Myometrial cell (primary cell): Measurements from ENCODE around the gene SPAG9. TPM values are rescaled to one million over a fixed set of nuclear protein-coding genes. Genes with fewer than 3 reads are reported as not detected.

Experiments used
- total RNA-seq: library from RNA; depleted of rRNA; stranded (reverse); fragments of >200 nt; gene quantifications from 2 replicates; pipeline ENCODE4 v1.2.3, GENCODE V29; 2015

Gene SPAG9, protein sequence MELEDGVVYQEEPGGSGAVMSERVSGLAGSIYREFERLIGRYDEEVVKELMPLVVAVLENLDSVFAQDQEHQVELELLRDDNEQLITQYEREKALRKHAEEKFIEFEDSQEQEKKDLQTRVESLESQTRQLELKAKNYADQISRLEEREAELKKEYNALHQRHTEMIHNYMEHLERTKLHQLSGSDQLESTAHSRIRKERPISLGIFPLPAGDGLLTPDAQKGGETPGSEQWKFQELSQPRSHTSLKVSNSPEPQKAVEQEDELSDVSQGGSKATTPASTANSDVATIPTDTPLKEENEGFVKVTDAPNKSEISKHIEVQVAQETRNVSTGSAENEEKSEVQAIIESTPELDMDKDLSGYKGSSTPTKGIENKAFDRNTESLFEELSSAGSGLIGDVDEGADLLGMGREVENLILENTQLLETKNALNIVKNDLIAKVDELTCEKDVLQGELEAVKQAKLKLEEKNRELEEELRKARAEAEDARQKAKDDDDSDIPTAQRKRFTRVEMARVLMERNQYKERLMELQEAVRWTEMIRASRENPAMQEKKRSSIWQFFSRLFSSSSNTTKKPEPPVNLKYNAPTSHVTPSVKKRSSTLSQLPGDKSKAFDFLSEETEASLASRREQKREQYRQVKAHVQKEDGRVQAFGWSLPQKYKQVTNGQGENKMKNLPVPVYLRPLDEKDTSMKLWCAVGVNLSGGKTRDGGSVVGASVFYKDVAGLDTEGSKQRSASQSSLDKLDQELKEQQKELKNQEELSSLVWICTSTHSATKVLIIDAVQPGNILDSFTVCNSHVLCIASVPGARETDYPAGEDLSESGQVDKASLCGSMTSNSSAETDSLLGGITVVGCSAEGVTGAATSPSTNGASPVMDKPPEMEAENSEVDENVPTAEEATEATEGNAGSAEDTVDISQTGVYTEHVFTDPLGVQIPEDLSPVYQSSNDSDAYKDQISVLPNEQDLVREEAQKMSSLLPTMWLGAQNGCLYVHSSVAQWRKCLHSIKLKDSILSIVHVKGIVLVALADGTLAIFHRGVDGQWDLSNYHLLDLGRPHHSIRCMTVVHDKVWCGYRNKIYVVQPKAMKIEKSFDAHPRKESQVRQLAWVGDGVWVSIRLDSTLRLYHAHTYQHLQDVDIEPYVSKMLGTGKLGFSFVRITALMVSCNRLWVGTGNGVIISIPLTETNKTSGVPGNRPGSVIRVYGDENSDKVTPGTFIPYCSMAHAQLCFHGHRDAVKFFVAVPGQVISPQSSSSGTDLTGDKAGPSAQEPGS (N-terminal part only)
- 33.4 and 53.2 TPM in 2 replicates for total RNA-seq

DNA sequence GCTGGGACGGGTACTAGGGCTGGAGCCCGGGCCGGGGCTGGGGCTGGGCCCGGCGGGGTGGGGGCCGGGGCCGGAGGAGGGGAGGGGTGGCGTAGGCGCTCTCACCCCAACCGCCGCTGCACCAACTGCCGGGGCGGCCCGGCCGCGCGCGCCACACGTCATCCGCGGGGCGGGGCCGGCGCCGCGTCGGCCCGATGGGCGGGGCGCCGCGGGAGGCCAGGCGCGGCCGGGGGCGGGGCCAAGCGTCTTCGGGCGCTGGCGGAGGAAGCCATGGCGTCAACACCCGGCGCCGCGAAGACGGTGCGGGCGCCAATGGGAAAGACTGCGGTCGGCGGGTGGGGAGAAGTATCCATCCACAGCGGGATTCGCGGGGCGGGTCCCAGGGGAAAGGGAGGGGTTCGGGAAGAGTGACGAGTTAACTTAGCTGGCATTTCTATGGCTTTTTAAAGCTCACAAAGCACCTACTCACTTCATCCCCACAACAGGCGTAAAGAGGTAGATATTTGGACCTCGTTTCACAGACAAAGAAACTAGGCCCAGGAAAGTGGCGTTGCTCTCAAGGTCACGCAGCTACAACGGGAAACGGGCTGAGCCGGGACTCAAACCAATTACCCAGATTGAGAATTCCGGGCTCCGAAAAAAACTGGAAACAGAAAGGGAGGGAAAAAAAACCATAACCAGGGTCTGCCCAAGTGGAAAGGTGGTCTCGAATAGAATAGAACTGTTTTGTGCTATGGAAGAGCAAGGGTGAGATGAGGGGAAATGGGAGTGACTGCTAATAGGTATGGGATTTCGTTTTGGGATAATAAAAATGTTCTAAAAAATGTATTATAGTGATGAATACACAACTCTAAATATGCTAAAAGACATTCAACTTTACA is at the start of gene SPAG9:
Gene SPAG9, minus strand, starts transcription at position 130 of the 881 bp plus-strand sequence. CDS start 212 bp downstream, outside the sequence.

DNA sequence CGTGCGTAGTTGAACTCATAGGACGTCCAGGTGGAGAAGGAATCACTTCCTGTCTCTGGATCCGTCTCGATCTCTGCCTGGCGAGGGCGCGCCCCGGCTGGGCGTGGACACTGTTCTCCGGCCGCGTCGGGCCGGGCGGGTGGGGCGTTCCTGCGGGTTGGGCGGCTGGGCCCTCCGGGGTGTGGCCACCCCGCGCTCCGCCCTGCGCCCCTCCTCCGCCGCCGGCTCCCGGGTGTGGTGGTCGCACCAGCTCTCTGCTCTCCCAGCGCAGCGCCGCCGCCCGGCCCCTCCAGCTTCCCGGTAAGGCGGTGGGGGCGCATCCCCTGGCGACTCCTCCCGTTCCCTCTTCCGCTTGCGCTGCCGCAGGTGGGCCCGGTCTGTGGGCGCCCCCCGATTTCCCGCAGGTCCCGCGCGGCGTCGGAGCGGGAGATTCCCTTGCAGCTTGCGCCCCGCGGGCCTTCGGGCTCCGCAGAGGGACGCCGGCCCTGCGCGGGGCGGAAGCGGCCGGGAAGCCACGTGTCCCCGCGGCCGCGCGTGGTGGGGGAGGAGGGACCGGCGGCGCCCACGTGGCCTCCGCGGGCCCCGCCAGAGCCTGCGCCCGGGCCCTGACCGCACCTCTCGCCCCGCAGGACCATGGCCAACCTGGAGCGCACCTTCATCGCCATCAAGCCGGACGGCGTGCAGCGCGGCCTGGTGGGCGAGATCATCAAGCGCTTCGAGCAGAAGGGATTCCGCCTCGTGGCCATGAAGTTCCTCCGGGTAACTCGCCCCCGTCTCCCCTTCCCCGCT is 45.7 kb upstream of the SPAG9 start, which contains the start of gene NME2:
Gene NME2, plus strand, starts transcription at position 214 of the 789 bp plus-strand sequence. Its CDS starts 420 bp downstream, at position 634.

DNA sequence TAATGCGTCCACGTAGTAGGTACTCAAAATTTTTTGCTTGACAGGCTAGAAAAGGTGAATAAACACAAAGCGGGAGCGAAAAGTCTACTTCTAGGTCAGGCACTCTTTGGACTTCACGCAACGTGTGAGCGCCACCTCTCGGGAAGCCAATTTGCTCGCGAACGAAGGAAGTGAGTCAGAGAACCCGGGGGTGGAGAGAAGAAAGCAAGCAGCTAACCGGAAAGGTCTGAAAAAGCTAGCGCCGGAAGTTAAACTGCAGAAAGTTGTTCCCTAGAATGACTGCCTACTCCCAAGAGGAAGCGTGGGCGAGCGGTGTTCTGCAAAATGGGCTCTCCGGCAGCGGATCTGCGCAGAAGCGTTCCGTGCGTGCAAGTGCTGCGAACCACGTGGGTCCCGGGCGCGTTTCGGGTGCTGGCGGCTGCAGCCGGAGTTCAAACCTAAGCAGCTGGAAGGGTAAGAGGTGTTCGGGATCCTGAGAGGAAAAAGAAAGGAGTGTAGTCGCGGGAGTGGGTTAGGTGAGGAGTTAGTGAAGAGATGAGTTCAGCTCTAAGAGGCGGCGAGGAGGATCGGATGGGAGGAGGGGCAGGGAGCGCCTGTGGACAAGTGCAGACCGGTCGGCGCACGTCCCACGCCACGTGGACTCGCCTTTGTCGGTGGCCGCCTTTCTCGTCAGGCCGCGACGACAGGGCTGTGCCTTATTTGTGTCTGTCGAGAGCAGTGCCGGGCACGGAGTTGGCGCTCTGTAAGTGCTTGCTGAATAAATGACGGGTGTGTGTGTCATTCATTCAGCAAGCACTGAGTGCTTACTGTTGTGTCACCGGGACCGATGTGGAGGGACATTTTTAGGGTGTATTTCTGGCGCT is 32.8 kb upstream of the SPAG9 start, which contains the start of gene NME1:
Gene NME1, plus strand, starts transcription at position 350 of the 863 bp plus-strand sequence. CDS start 2,096 bp downstream, outside the sequence.

Other genes starting within 250 kb of the SPAG9 start
- 304 and 340 TPM in 2 replicates for gene NME1, start 32.7 kb upstream of the SPAG9 start, total RNA-seq
- 885 and 994 TPM in 2 replicates for gene NME2, start 45.5 kb upstream of the SPAG9 start, total RNA-seq
- 2.7 and 4.6 TPM in 2 replicates for gene MBTD1, start 139.2 kb upstream of the SPAG9 start, total RNA-seq
- 29.1 and 46.1 TPM in 2 replicates for gene UTP18, start 139.7 kb upstream of the SPAG9 start, total RNA-seq